GM13976 (cell line): ENCODE results near the gene EPHB3.

Source experiments
- DNase-seq: peaks from one replicate; pipeline ENCODE4 v3.0.0; 2012; ENCODE audit warnings: low spot score
- CTCF ChIP-seq: IDR thresholded peaks from 2 replicates; pipeline ENCODE4 v1.5.1; 2012; ENCODE audit warnings: borderline replicate concordance, mild to moderate bottlenecking; ENCODE audit not compliant: insufficient read depth; ENCODE audit errors: extremely low read depth, missing control alignments, control extremely low read depth
- in situ Hi-C: fragments of 300-500 bp; cut with MboI; formaldehyde crosslinking; loops from one replicate; pipeline ENCODE4 v1.12.0; 2022; ENCODE audit warnings: low sequenced_read_pairs, mixed read lengths, inconsistent platforms; ENCODE audit not compliant: unreplicated experiment

Gene EPHB3

GRCh38 chr3:184544513-184544861 is 17.1 kb upstream of the EPHB3 start:
- in situ Hi-C loops: no loop called here
- no peak for TF ChIP-seq CTCF
- no peak for DNase-seq

- no peak for DNase-seq
- in situ Hi-C loops: no loop called here
- no peak for TF ChIP-seq CTCF
Measured at GRCh38 chr3:184545769-184546168, 15.8 kb upstream of the EPHB3 start.

GRCh38 chr3:184546252-184546651 is 15.3 kb upstream of the EPHB3 start:
- in situ Hi-C loops: no loop called here
- DNase-seq: no peak
- no peak for TF ChIP-seq CTCF

- TF ChIP-seq CTCF: no peak
- DNase-seq: no peak
- in situ Hi-C loops: no loop called here
Measured at GRCh38 chr3:184549796-184550577, 11.6 kb upstream of the EPHB3 start.

- no peak for TF ChIP-seq CTCF
- no peak for DNase-seq
- in situ Hi-C loops: no loop called here
Measured at GRCh38 chr3:184551103-184551502, 10.5 kb upstream of the EPHB3 start.

- DNase-seq: no peak
- in situ Hi-C loops: no loop called here
- TF ChIP-seq CTCF: no peak
Measured at GRCh38 chr3:184551614-184552256, 9.8 kb upstream of the EPHB3 start.

- in situ Hi-C loops: no loop called here
- no peak for DNase-seq
- no peak for TF ChIP-seq CTCF
Measured at GRCh38 chr3:184552296-184552695, 9.3 kb upstream of the EPHB3 start.
